IMR-90 (cell line): ENCODE measurements around the gene ADSS1. TPM values are rescaled to one million over a fixed set of nuclear protein-coding genes. Genes with fewer than 3 reads are reported as not detected.

Experiments used
- ATAC-seq: fragments of 200-7000 bp; cut with Tn5 transposase; 2 replicates; pipeline ENCODE4 v1.9.1; 2020; ENCODE audit warnings: low read depth, mild to moderate bottlenecking, moderate library complexity
- BruUV-seq: library from RNA; stranded (reverse); fragments of 400-500 nt; replicated peaks from 2 replicates; lab custom pipeline; 2021; lab: Mats Ljungman, UMichigan
- CTCF ChIA-PET: fragments of 300-600 bp; formaldehyde crosslinking; extraction: SDS; loops from one replicate; lab custom pipeline; 2021; ENCODE audit warnings: antibody characterized with exemption; lab: Yijun Ruan, JAX
- POLR2A ChIA-PET: fragments of 300-600 bp; sonication (Branson Sonifier 250); formaldehyde crosslinking; loops from one replicate; lab custom pipeline; 2022; ENCODE audit warnings: antibody characterized with exemption; ENCODE audit not compliant: unreplicated experiment; lab: Charles Lee
- DNase-seq: peaks from one replicate; pipeline ENCODE4 v3.0.0; 2013
- H2AFZ ChIP-seq: replicated peaks from 2 replicates; pipeline ENCODE3; 2013; ENCODE audit warnings: low read length, mild to moderate bottlenecking; ENCODE audit not compliant: poor library complexity
- H2AK5ac ChIP-seq: 2 replicates; pipeline ENCODE4 v1.6.1; 2013; ENCODE audit warnings: low read depth, low read length, inconsistent platforms
- H2AK9ac ChIP-seq: replicated peaks from 2 replicates; pipeline ENCODE3; 2013; ENCODE audit warnings: mild to moderate bottlenecking, low read depth, low read length, moderate library complexity; ENCODE audit not compliant: poor library complexity
- H2BK120ac ChIP-seq: 2 replicates; pipeline ENCODE4 v1.6.1; 2013; ENCODE audit warnings: low read depth, low read length, inconsistent platforms
- H2BK15ac ChIP-seq: 3 replicates; pipeline ENCODE4 v1.6.1; 2013; ENCODE audit warnings: low read depth, low read length, inconsistent platforms
- H2BK20ac ChIP-seq: 2 replicates; pipeline ENCODE4 v1.6.1; 2013; ENCODE audit warnings: low read depth, mild to moderate bottlenecking, inconsistent platforms, low read length, moderate library complexity
- H2BK5ac ChIP-seq: 2 replicates; pipeline ENCODE4 v1.6.1; 2013; ENCODE audit warnings: mild to moderate bottlenecking, low read depth, low read length, inconsistent platforms; ENCODE audit not compliant: poor library complexity, severe bottlenecking
- H3K14ac ChIP-seq: replicated peaks from 2 replicates; pipeline ENCODE4 v1.6.1; 2013; ENCODE audit warnings: low read depth, low read length, inconsistent platforms
- H3K18ac ChIP-seq: 2 replicates; pipeline ENCODE4 v1.6.1; 2013; ENCODE audit warnings: low read depth, low read length, control low read depth
- H3K23ac ChIP-seq: 2 replicates; pipeline ENCODE4 v1.6.1; 2013; ENCODE audit warnings: low read depth, low read length, inconsistent platforms
- H3K27ac ChIP-seq: 2 replicates; pipeline ENCODE4 v1.5.1; 2013; ENCODE audit warnings: mild to moderate bottlenecking, control low read depth, low read length; ENCODE audit not compliant: insufficient read depth
- H3K27me3 ChIP-seq: 2 replicates; pipeline ENCODE4 v1.6.1; 2013; ENCODE audit warnings: low read length; ENCODE audit not compliant: control insufficient read depth, insufficient read depth
- H3K36me3 ChIP-seq: 2 replicates; pipeline ENCODE4 v1.6.1; 2013; ENCODE audit warnings: low read length, mixed read lengths; ENCODE audit not compliant: control insufficient read depth, insufficient read depth
- H3K4ac ChIP-seq: 2 replicates; pipeline ENCODE4 v1.6.1; 2013; ENCODE audit warnings: low read depth, low read length, inconsistent platforms
- H3K4me1 ChIP-seq: 2 replicates; pipeline ENCODE4 v1.6.1; 2013; ENCODE audit warnings: low read length, mixed read lengths; ENCODE audit not compliant: control insufficient read depth, insufficient read depth
- H3K4me2 ChIP-seq: 2 replicates; pipeline ENCODE4 v1.6.1; 2013; ENCODE audit warnings: low read depth, mild to moderate bottlenecking, control low read depth, low read length, moderate library complexity
- H3K4me3 ChIP-seq: 2 replicates; pipeline ENCODE4 v1.5.1; 2013; ENCODE audit warnings: low read depth, mild to moderate bottlenecking, control low read depth, low read length, moderate library complexity; ENCODE audit not compliant: insufficient read depth
- H3K56ac ChIP-seq: 2 replicates; pipeline ENCODE4 v1.6.1; 2013; ENCODE audit warnings: low read length, inconsistent platforms; ENCODE audit not compliant: insufficient read depth; ENCODE audit errors: extremely low read depth
- H3K79me1 ChIP-seq, 2 experiments: 2 replicates each; pipeline ENCODE4 v1.6.1; 2013; ENCODE audit warnings: low read length in 2 of 2, inconsistent platforms in 1 of 2, low read depth in 1 of 2
- H3K9ac ChIP-seq: 2 replicates; pipeline ENCODE4 v1.6.1; 2013; ENCODE audit warnings: low read depth, low read length, control low read depth
- H3K9me1 ChIP-seq: 2 replicates; pipeline ENCODE4 v1.6.1; 2013; ENCODE audit warnings: low read length, inconsistent platforms; ENCODE audit not compliant: insufficient read depth
- H3K9me3 ChIP-seq: 2 replicates; pipeline ENCODE4 v1.6.1; 2013; ENCODE audit warnings: low read length; ENCODE audit not compliant: control insufficient read depth, insufficient read depth
- H4K20me1 ChIP-seq: 2 replicates; pipeline ENCODE4 v1.6.1; 2013; ENCODE audit warnings: low read length, inconsistent platforms; ENCODE audit not compliant: insufficient read depth
- H4K5ac ChIP-seq: 2 replicates; pipeline ENCODE4 v1.6.1; 2013; ENCODE audit warnings: mild to moderate bottlenecking, low read depth, low read length, control low read depth
- H4K8ac ChIP-seq, 2 experiments: 2 replicates each; pipeline ENCODE4 v1.6.1; 2013; ENCODE audit warnings: low read depth in 2 of 2, low read length in 2 of 2, control low read depth in 1 of 2, inconsistent platforms in 1 of 2
- H4K91ac ChIP-seq: 2 replicates; pipeline ENCODE4 v1.6.1; 2013; ENCODE audit warnings: low read depth, low read length, inconsistent platforms; ENCODE audit not compliant: insufficient read depth
- BHLHE40 ChIP-seq: fragments of 150-350 bp; IDR thresholded peaks from 2 replicates; pipeline ENCODE4 v1.6.1; 2016; ENCODE audit warnings: mild to moderate bottlenecking, low read depth, low read length
- MAFK ChIP-seq: IDR thresholded peaks from 2 replicates; pipeline ENCODE4 v1.6.1; 2012; ENCODE audit warnings: low read depth, low read length, improper control_type of control experiment
- RFX5 ChIP-seq: IDR thresholded peaks from 2 replicates; pipeline ENCODE4 v1.8.0; 2012; ENCODE audit warnings: low read depth, mild to moderate bottlenecking, low read length, moderate library complexity
- WGBS, 2 experiments: methylation state at CpG; one replicate each; pipeline versions ENCODE4 v1.1.5 to v1.1.7; 2013; ENCODE audit warnings: missing lambda C conversion rate in 2 of 2; ENCODE audit not compliant: insufficient read length in 1 of 2; ENCODE audit errors: extremely low coverage in 2 of 2; 5-methylcytosine and 5-hydroxymethylcytosine counted together
- dilution Hi-C: fragments of 300-500 bp; cut with HindIII; formaldehyde crosslinking; loops from one replicate; pipeline ENCODE4 v1.14.3; 2018; ENCODE audit warnings: low sequenced_read_pairs; ENCODE audit not compliant: unreplicated experiment
- in situ Hi-C: fragments of 300-500 bp; cut with MboI; formaldehyde crosslinking; loops from 3 replicates; pipeline ENCODE4 v1.14.3; 2019; ENCODE audit warnings: low sequenced_read_pairs, inconsistent platforms, mixed read lengths
- intact Hi-C: fragments of 100-400 bp; cut with micrococcal nuclease; formaldehyde crosslinking; loops from 2 replicates; pipeline ENCODE4 v1.10.0; 2022
- polyA plus RNA-seq, 3 experiments: library from polyadenylated mRNA; depleted of rRNA; stranded (reverse); fragments of >200 nt; gene quantifications; 2 replicates each; pipeline ENCODE4 v1.2.3, GENCODE V29; 2012; ENCODE audit warnings: low replicate concordance in 1 of 3
- total RNA-seq: library from RNA; depleted of rRNA; stranded (reverse); fragments of >200 nt; gene quantifications from 2 replicates; pipeline ENCODE4 v1.2.3, GENCODE V29; 2012

Gene ADSS1
- total and polyA plus RNA-seq, 2 of the 4 experiments (the other 2 are of a cell fraction), result 1.8 to 5.2 TPM

- Histone ChIP-seq H3K4me3 (no peak overlapping the region), H2AK9ac (no peak overlapping the region), H3K4me1 (peaks cover 34% of the 10 kb centered on the region), H3K23ac (no peak overlapping the region; the same call in 1 of the 2 replicates), H3K4ac (peak overlapping the region; percentile 15; the same call in 1 of the 2 replicates), H4K5ac (no peak overlapping the region; the same call in 1 of the 2 replicates), H3K18ac (peak overlapping the region; percentile 27; the same call in 1 of the 2 replicates), H3K9me3 (no peaks in the 10 kb centered on the region), H3K9me1 (peaks cover 28% of the 10 kb centered on the region), H2AFZ (peak overlapping the region; percentile 74), H3K14ac (peak overlapping the region; percentile 83; the same call in 1 of the 2 replicates), H2BK20ac (no peak overlapping the region), H3K27ac (peak overlapping the region; percentile 39; the same call in 1 of the 2 replicates), H3K27me3 (no peaks in the 10 kb centered on the region), H2BK120ac (peak overlapping the region; percentile 42; the same call in 1 of the 2 replicates), H3K36me3 (peaks cover 7% of the 10 kb centered on the region), H4K91ac (peak overlapping the region; percentile 31; the same call in 1 of the 2 replicates), H2BK15ac (peak overlapping the region; percentile 30; the same call in 1 of the 3 replicates), H4K8ac (peak overlapping the region; percentile 27 to 57; a peak in 1 of 4 replicates), H3K56ac (no peak overlapping the region), H3K9ac (no peak overlapping the region), H2AK5ac (no peak overlapping the region), H3K4me2 (no peak overlapping the region), H4K20me1 (no peaks in the 10 kb centered on the region), H3K79me1 (no peaks in the 10 kb centered on the region), H2BK5ac (peak overlapping the region; percentile 67)
- in situ Hi-C loops, result no loop called here
- peak; percentile 52 for ATAC-seq
- POLR2A ChIA-PET, result no interaction called here
- no CpG with 5 or more reads among the region's 7 CpGs for WGBS, 2 experiments
- CTCF ChIA-PET, result interaction anchor here (1.4 kb wide), 1 partner anchor 15 kb away, joined by 3 read pairs; no protein-coding TSS in a partner anchor
- DNase-seq, result peak; percentile 55
- no TSS peak for BruUV-seq
- TF ChIP-seq BHLHE40 (peak; percentile 90), RFX5 (no peak), MAFK (no peak)
- intact Hi-C loops, result no loop called here
- dilution Hi-C loops, result no loop called here
Observed at GRCh38 chr14:104746934-104747481, 23.0 kb downstream of the ADSS1 start.
